Upper lobe of left lung (tissue), 6 donors: Measurements from ENCODE around the gene BEST2. TPM values are rescaled to one million over a fixed set of nuclear protein-coding genes. Genes with fewer than 3 reads are reported as not detected.
A peak's percentile ranks its signal among the peaks of the same experiment; 100 is the strongest.
"Not testable (repeated sequence)": the region's sequence is repeated elsewhere in the genome, so short reads cannot be mapped to it uniquely, and the experiment has no call there.

Source experiments
- ATAC-seq, 2 donors: fragments of 200-7000 bp; cut with Tn5 transposase; one replicate each; pipeline ENCODE4 v1.9.1; 2022; ENCODE audit warnings: mild to moderate bottlenecking in 2 of 2, moderate library complexity in 2 of 2; ENCODE audit not compliant: low FRiP score in 2 of 2
- DNase-seq, 2 donors: peaks; one replicate each; pipeline ENCODE4 v3.0.0-alpha.2; 2019 to 2020
- H3K27ac ChIP-seq, 4 donors: fragments of 200-600 bp; sonication (generic); one replicate each; pipeline ENCODE4 v1.5.1; 2016 to 2019
- H3K27me3 ChIP-seq, 4 donors: fragments of 200-600 bp; sonication (generic); one replicate each; pipeline ENCODE4 v1.5.1; 2017 to 2019
- H3K36me3 ChIP-seq, 4 donors: fragments of 200-600 bp; sonication (generic); one replicate each; pipeline ENCODE4 v1.5.1; 2016 to 2019
- H3K4me1 ChIP-seq, 4 donors: fragments of 200-600 bp; sonication (generic); one replicate each; pipeline ENCODE4 v1.5.1; 2018 to 2019
- H3K4me3 ChIP-seq, 4 donors: fragments of 200-600 bp; sonication (generic); one replicate each; pipeline ENCODE4 v1.5.1; 2017 to 2019; ENCODE audit warnings: mild to moderate bottlenecking in 2 of 4, moderate library complexity in 1 of 4
- H3K9me3 ChIP-seq, 4 donors: fragments of 200-600 bp; sonication (generic); one replicate each; pipeline ENCODE4 v1.5.1; 2018 to 2019
- EP300 ChIP-seq, 4 donors: sonication (generic); formaldehyde crosslinking; IDR thresholded peaks; one replicate each; pipeline ENCODE4 v1.5.1; 2017; ENCODE audit warnings: antibody characterized with exemption in 4 of 4, control low read depth in 2 of 4
- POLR2A ChIP-seq, 4 donors: fragments of 450-650 bp; IDR thresholded peaks; one replicate each; pipeline ENCODE4 v1.5.1; 2016 to 2017; ENCODE audit warnings: antibody characterized with exemption in 4 of 4, mild to moderate bottlenecking in 2 of 4
- POLR2AphosphoS5 ChIP-seq, 2 donors: sonication (generic); formaldehyde crosslinking; IDR thresholded peaks; one replicate each; pipeline ENCODE4 v1.5.1; 2017; ENCODE audit warnings: antibody characterized with exemption in 2 of 2
- WGBS, 2 donors: methylation state at CpG; one replicate each; pipeline ENCODE4 v1.1.5; 2017 to 2018; 5-methylcytosine and 5-hydroxymethylcytosine counted together
- total RNA-seq, 6 donors: library from RNA; depleted of rRNA in 4 of 6; stranded (reverse); fragments of >200 nt in 4 of 6; gene quantifications; one replicate each; pipeline versions ENCODE4 v1.1.0 to v1.2.1, GENCODE V29; 2016 to 2021
- TF ChIP-seq, protein P1 (sequence below), 6 experiments: fragments of 450-650 bp in 4 of 6; fragments of 200-600 bp in 2 of 6; sonication (generic) in 2 of 6; IDR thresholded peaks; one replicate each; pipeline ENCODE4 v1.5.1; 2016 to 2019; ENCODE audit warnings: antibody characterized with exemption in 6 of 6
- donor health status: DM: no; HTN: no; CAD: no; lungs with moderate emphysema.
- donor health status: DM: no; HTN: yes; CAD: no; lungs with severe emphysema.

The BEST2 gene
- total RNA-seq, 6 donors from 2014 or later: 0.11 TPM; not detected in 5

DNA sequence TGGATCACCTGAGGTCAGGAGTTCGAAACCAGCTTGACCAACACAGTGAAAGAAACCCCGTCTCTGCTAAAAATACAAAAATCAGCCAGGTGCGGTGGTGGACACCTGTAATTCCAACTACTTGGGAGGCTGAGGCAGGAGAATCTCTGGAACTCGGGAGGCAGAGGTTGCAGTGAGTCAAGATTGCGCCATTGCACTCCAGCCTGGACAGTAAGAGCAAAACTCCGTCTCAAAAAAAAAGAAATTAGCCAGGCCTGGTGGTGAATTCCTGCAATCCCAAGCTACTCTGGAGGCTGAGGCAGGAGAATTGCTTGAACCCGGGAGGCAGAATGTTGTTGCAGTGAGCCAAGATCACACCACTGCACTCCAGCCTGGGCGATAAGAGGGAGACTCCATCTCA, 43.0 kb upstream of the BEST2 start:
- no peaks in the 10 kb centered on the region for H3K9me3 ChIP-seq
- no peaks in the 10 kb centered on the region for H3K27me3 ChIP-seq
- WGBS, 2 donors: 94 to 97% methylated on average over 8 of the region's 8 CpGs
- no peak for DNase-seq
- ATAC-seq: no peak
- H3K36me3 ChIP-seq: peaks cover 50 to 97% (median 80%) of the 10 kb centered on the region in 4 donors
- no peak overlapping the region for H3K4me3 ChIP-seq
- H3K27ac ChIP-seq: no peak overlapping the region
- TF ChIP-seq POLR2A (IDR thresholded peaks at IDR 0.05): no peak
- TF ChIP-seq POLR2AphosphoS5 (IDR thresholded peaks at IDR 0.05): no peak
- no peak for TF ChIP-seq EP300 (IDR thresholded peaks at IDR 0.05)
- H3K4me1 ChIP-seq: no peaks in the 10 kb centered on the region

DNA sequence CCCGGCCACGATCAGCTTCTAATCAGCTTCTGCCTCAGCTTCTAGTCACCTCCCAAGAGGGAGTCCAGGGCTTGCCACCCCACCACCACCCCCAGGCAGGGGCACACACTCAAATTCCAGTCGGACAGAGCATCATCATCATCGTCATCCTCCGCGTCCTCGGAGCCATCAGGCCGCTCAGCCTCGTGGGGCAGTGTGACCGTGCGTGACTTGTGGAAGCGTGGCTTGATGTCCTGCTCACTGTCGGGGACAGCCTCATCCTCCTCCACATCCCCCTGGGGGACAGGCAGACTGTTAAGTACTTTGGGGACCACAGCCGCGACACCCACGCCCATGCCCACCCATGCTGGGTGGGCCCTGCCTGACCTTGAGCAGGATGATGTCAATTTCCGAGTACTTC, 40.4 kb upstream of the BEST2 start:
- Histone ChIP-seq H3K4me3 (no peak overlapping the region), H3K9me3 (no peaks in the 10 kb centered on the region), H3K36me3 (peaks cover 38 to 97% (median 79%) of the 10 kb centered on the region in 4 donors), H3K27me3 (no peaks in the 10 kb centered on the region), H3K27ac (no peak overlapping the region), H3K4me1 (no peaks in the 10 kb centered on the region)
- WGBS, 2 donors: 96% methylated on average over 17 of the region's 17 CpGs; no CpG with 5 or more reads in 1 of the 2 donors
- TF ChIP-seq POLR2AphosphoS5 (IDR thresholded peaks at IDR 0.05) (no peak), EP300 (IDR thresholded peaks at IDR 0.05) (no peak), POLR2A (IDR thresholded peaks at IDR 0.05) (no peak)
- TF ChIP-seq, protein P1, sequence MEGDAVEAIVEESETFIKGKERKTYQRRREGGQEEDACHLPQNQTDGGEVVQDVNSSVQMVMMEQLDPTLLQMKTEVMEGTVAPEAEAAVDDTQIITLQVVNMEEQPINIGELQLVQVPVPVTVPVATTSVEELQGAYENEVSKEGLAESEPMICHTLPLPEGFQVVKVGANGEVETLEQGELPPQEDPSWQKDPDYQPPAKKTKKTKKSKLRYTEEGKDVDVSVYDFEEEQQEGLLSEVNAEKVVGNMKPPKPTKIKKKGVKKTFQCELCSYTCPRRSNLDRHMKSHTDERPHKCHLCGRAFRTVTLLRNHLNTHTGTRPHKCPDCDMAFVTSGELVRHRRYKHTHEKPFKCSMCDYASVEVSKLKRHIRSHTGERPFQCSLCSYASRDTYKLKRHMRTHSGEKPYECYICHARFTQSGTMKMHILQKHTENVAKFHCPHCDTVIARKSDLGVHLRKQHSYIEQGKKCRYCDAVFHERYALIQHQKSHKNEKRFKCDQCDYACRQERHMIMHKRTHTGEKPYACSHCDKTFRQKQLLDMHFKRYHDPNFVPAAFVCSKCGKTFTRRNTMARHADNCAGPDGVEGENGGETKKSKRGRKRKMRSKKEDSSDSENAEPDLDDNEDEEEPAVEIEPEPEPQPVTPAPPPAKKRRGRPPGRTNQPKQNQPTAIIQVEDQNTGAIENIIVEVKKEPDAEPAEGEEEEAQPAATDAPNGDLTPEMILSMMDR (IDR thresholded peaks at IDR 0.05): no peak
- ATAC-seq: no peak
- DNase-seq: no peak

DNA sequence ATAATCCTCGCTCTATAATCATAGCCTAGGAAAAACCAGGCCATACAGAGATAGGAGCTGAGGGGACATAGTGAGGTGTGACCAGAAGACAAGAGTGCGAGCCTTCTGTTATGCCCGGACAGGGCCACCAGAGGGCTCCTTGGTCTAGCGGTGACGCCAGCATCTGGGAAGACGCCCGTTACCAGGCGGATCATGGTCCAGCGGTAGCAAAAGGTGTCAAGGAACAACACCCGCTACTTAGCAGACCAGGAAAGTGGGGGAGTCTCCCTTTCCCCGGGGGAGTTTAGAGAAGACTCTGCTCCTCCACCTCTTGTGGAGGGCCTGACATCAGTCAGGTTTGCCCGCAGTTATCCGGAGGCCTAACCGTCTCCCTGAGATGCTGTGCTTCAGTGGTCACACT, 39.5 kb upstream of the BEST2 start:
- 61 to 91% methylated on average over 3 to 11 of the region's 14 CpGs for WGBS, 2 donors
- peaks cover 39 to 96% (median 77%) of the 10 kb centered on the region in 4 donors for H3K36me3 ChIP-seq
- peak in 1 of 2 donors; percentile 44 for DNase-seq
- not testable (repeated sequence) for H3K27me3 ChIP-seq, H3K27ac ChIP-seq, H3K4me1 ChIP-seq, H3K4me3 ChIP-seq, ATAC-seq, H3K9me3 ChIP-seq
- TF ChIP-seq, protein P1 (IDR thresholded peaks at IDR 0.05): peak; percentile 15 to 57 (median 34)

DNA sequence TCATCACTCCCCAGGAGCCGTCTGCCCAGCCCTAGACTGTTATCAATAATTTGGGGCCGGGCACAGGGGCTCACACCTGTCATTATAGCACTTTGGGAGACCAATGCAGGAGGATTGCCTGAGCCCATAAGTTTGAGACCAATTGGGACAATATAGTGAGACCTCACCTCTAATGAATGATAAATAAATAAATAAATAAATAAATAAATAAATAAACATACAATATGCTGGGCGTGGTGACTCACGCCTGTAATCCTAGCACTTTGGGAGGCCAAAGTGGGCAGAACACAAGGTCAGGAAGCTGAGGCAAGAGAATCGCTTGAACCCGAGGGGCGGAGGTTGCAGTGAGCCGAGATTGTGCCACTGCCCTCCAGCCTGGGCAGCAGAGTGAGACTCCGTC, 38.3 kb upstream of the BEST2 start:
- not testable (repeated sequence) for H3K9me3 ChIP-seq, DNase-seq, H3K4me1 ChIP-seq, ATAC-seq, H3K4me3 ChIP-seq, H3K27ac ChIP-seq, H3K27me3 ChIP-seq
- 96 to 98% methylated on average over 9 of the region's 9 CpGs for WGBS, 2 donors
- H3K36me3 ChIP-seq: peaks cover 36 to 93% (median 78%) of the 10 kb centered on the region in 4 donors

DNA sequence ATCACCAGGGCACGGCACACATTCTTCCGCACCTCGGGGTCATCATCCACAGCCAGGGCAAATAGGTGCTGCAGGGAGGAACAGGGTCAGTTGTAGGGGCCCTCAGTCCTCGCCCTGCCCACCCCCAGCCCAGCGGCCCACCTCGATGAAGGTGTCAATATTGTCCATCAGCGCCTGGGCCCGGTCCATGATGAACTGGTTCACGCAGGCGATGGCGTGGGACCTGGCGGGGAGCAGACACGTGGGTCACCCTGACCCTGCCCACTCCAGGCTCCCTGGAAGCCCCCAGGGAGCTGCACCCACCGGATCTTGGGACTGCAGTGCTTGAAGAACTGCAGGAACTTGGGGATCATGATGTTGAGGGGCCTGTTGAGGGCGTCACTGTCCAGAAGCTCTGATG, 36.5 kb upstream of the BEST2 start:
- no peaks in the 10 kb centered on the region for H3K27me3 ChIP-seq
- DNase-seq (no peak), ATAC-seq (no peak)
- H3K4me3 ChIP-seq: no peak overlapping the region
- TF ChIP-seq, protein P1 (IDR thresholded peaks at IDR 0.05): no peak
- TF ChIP-seq POLR2A (IDR thresholded peaks at IDR 0.05) (no peak), POLR2AphosphoS5 (IDR thresholded peaks at IDR 0.05) (no peak)
- no peaks in the 10 kb centered on the region for H3K9me3 ChIP-seq
- H3K27ac ChIP-seq: no peak overlapping the region
- peaks cover 27 to 82% (median 68%) of the 10 kb centered on the region in 4 donors for H3K36me3 ChIP-seq
- 94 to 97% methylated on average over 6 to 15 of the region's 15 CpGs for WGBS, 2 donors
- peaks cover under 1 to 2% (median 1%) of the 10 kb centered on the region in 4 donors for H3K4me1 ChIP-seq

DNA sequence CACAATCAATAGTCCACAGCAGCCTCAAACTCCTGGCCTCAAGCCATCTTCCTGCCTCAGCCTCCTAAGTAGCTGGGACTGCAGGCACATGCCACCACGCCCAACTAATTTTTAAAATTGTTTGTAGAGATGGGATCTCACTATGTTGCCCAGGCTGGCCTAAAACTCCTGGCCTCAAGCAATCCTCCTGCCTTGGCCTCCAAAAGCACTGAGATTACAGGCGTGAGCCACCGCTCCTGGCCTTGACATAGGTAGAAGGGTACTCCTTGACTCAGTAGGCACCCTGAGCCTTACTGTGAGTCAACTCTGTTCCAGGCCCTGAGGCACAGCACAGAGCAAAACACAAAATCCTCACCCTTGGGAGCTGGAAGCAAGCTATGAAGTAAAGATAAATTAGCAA, 35.7 kb upstream of the BEST2 start:
- 92 to 100% methylated on average over 3 of the region's 3 CpGs for WGBS, 2 donors

More for the DNA sequence above, 35.7 kb upstream of the BEST2 start:
- H3K4me3 ChIP-seq: no peak overlapping the region
- ATAC-seq: no peak
- no peak for TF ChIP-seq EP300 (IDR thresholded peaks at IDR 0.05)
- TF ChIP-seq POLR2A (IDR thresholded peaks at IDR 0.05): no peak
- TF ChIP-seq POLR2AphosphoS5 (IDR thresholded peaks at IDR 0.05): no peak
- TF ChIP-seq, protein P1 (IDR thresholded peaks at IDR 0.05): no peak
- peaks cover 18 to 74% (median 60%) of the 10 kb centered on the region in 4 donors for H3K36me3 ChIP-seq
- no peaks in the 10 kb centered on the region for H3K9me3 ChIP-seq
- H3K4me1 ChIP-seq: peaks cover 9 to 10% (median 10%) of the 10 kb centered on the region in 4 donors
- no peak for DNase-seq
- H3K27ac ChIP-seq: no peak overlapping the region
- no peaks in the 10 kb centered on the region for H3K27me3 ChIP-seq
